ENCODE measurements around the gene HEXIM2. TPM values are rescaled to one million over a fixed set of nuclear protein-coding genes. Genes with fewer than 3 reads are reported as not detected.
A peak's percentile ranks its signal among the peaks of the same experiment; 100 is the strongest.

The HEXIM2 gene
- total RNA-seq, 2 experiments from 2014 or later = 4.1 to 4.2 TPM

- ChIA-PET CTCF (interaction anchor here (0.7 to 14.4 kb wide), 31 partner anchors 11 to 279 kb away, joined by 3 to 352 read pairs (median 4); partner anchors contain the start of genes ACBD4, FMNL1, HEXIM2 and MAP3K14), POLR2A (interaction anchor here (0.6 to 8.5 kb wide), 35 partner anchors 8 to 260 kb away, joined by 3 to 200 read pairs (median 5); partner anchors contain the start of genes ACBD4, DCAKD, FMNL1 and HEXIM2)
- DNase-seq = peak; percentile 88
- peaks cover 33% of the 10 kb centered on the region for H3K4me1 Mint-ChIP-seq (ENCODE audit: low read depth)
- peaks cover 18% of the 10 kb centered on the region for H3K36me3 Mint-ChIP-seq (ENCODE audit: low read depth)
- peak overlapping the region; percentile 98 for H3K4me3 Mint-ChIP-seq
- peak; percentile 89 for TF ChIP-seq CTCF (IDR thresholded peaks at IDR 0.05)
- H3K27me3 Mint-ChIP-seq = no peaks in the 10 kb centered on the region
- H3K27ac Mint-ChIP-seq = peak overlapping the region; percentile 100
- no peaks in the 10 kb centered on the region for H3K9me3 Mint-ChIP-seq
- peak; percentile 43 for ATAC-seq
- intact Hi-C loops (cut with micrococcal nuclease) = loop anchor here (2.0 to 5.0 kb wide), 2 partner anchors 14 to 168 kb away; partner anchors contain the start of genes ACBD4 and MAP3K14
These were observed 12.5 kb upstream of the HEXIM2 start for GRCh38 chr17:45149037-45149668.

- POLR2A ChIA-PET = interaction anchor here (0.6 to 8.5 kb wide), 27 partner anchors 7 to 427 kb away, joined by 3 to 200 read pairs (median 5); partner anchors contain the start of genes ACBD4, FMNL1, HEXIM2 and MAP3K14
- ATAC-seq (no peak), DNase-seq (peak; percentile 58)
- Mint-ChIP-seq H3K9me3 (no peaks in the 10 kb centered on the region), H3K4me1 (ENCODE audit: low read depth) (peaks cover 31% of the 10 kb centered on the region), H3K36me3 (ENCODE audit: low read depth) (peaks cover 18% of the 10 kb centered on the region), H3K27me3 (no peaks in the 10 kb centered on the region), H3K27ac (peak overlapping the region; percentile 100), H3K4me3 (peak overlapping the region; percentile 98)
- CTCF ChIA-PET = interaction anchor here (0.8 to 14.4 kb wide), 27 partner anchors 10 to 279 kb away, joined by 3 to 352 read pairs (median 6); partner anchors contain the start of genes ACBD4, FMNL1, HEXIM2 and NMT1
- no peak for TF ChIP-seq CTCF (IDR thresholded peaks at IDR 0.05)
- intact Hi-C loops (cut with micrococcal nuclease) = loop anchor here (2.0 to 5.0 kb wide), 2 partner anchors 15 to 167 kb away; partner anchors contain the start of genes ACBD4 and MAP3K14
These were observed 11.7 kb upstream of the HEXIM2 start for GRCh38 chr17:45149669-45150664.

- CTCF ChIA-PET = interaction anchor here (0.7 to 14.4 kb wide), 24 partner anchors 9 to 234 kb away, joined by 3 to 352 read pairs (median 6); partner anchors contain the start of genes ACBD4, FMNL1, HEXIM2 and PLCD3
- Mint-ChIP-seq H3K4me3 (peak overlapping the region; percentile 98), H3K4me1 (ENCODE audit: low read depth) (peaks cover 30% of the 10 kb centered on the region), H3K36me3 (ENCODE audit: low read depth) (peaks cover 17% of the 10 kb centered on the region), H3K27ac (peak overlapping the region; percentile 85), H3K27me3 (no peaks in the 10 kb centered on the region), H3K9me3 (no peaks in the 10 kb centered on the region)
- POLR2A ChIA-PET = interaction anchor here (0.6 to 8.5 kb wide), 14 partner anchors 10 to 258 kb away, joined by 3 to 200 read pairs (median 14); partner anchors contain the start of genes ACBD4, HEXIM2 and MAP3K14
- ATAC-seq = no peak
- intact Hi-C loops (cut with micrococcal nuclease) = loop anchor here (1.0 kb wide), 1 partner anchor 19 kb away; no protein-coding TSS in a partner anchor
- TF ChIP-seq CTCF (IDR thresholded peaks at IDR 0.05) = no peak
- DNase-seq = no peak
These were observed 10.5 kb upstream of the HEXIM2 start for GRCh38 chr17:45150911-45151809.

- peak; percentile 52 for ATAC-seq
- H3K27me3 Mint-ChIP-seq = no peaks in the 10 kb centered on the region
These were observed 6.6 kb upstream of the HEXIM2 start for GRCh38 chr17:45155029-45155428.

More at GRCh38 chr17:45155029-45155428, 6.6 kb upstream of the HEXIM2 start:
- ChIA-PET POLR2A (interaction anchor here (0.8 to 1.5 kb wide), 3 partner anchors 19 to 66 kb away, joined by 3 to 4 read pairs (median 3); partner anchors contain the start of gene ACBD4), CTCF (interaction anchor here (0.6 to 14.4 kb wide), 4 partner anchors 18 to 42 kb away, joined by 3 to 352 read pairs (median 33); partner anchors contain the start of gene ACBD4)
- Mint-ChIP-seq H3K36me3 (ENCODE audit: low read depth) (peaks cover 22% of the 10 kb centered on the region), H3K4me3 (no peak overlapping the region), H3K9me3 (no peaks in the 10 kb centered on the region), H3K4me1 (ENCODE audit: low read depth) (peaks cover 53% of the 10 kb centered on the region), H3K27ac (peak overlapping the region; percentile 71)
- intact Hi-C loops (cut with micrococcal nuclease) = no loop called here
- DNase-seq = peak; percentile 55
- TF ChIP-seq CTCF (IDR thresholded peaks at IDR 0.05) = no peak

Data from activated CD8-positive, alpha-beta T cell treated with anti-CD3 and anti-CD28 coated beads for 36 hours (primary cell).